ENCODE data around the gene RABEP2. TPM values are rescaled to one million over a fixed set of nuclear protein-coding genes. Genes with fewer than 3 reads are reported as not detected.

The RABEP2 gene
- total RNA-seq, 1 experiment from 2014 or later, result 17.5 TPM

- H2BK20ac ChIP-seq (ENCODE audit: low read depth, low read length, poor library complexity, severe bottlenecking), result no peak overlapping the region
- no peaks in the 10 kb centered on the region for H3K4me1 ChIP-seq (ENCODE audit: insufficient read depth, low read length)
- H3K9ac ChIP-seq (ENCODE audit: extremely low read depth, insufficient read length, low read length), result no peak overlapping the region
- H3K56ac ChIP-seq (ENCODE audit: insufficient read length, low read depth, low read length), result no peak overlapping the region
- H3K18ac ChIP-seq (ENCODE audit: insufficient read length, low read depth, low read length), result no peak overlapping the region
- Mint-ChIP-seq H3K27ac (no peak overlapping the region), H3K27me3 (ENCODE audit: low read depth) (no peaks in the 10 kb centered on the region; the same call in 1 of the 2 replicates), H3K4me3 (no peak overlapping the region), H3K4me1 (no peaks in the 10 kb centered on the region), H3K36me3 (ENCODE audit: insufficient read depth in 1 of 3, low read depth in 3 of 3) (peaks cover 14 to 39% (median 38%) of the 10 kb centered on the region in 3 experiments; a peak in 6 of 7 replicates), H3K9me3 (no peaks in the 10 kb centered on the region)
- no peak overlapping the region for H3K4me2 ChIP-seq (ENCODE audit: insufficient read depth, insufficient read length, low read length)
- no peak overlapping the region for H2AK5ac ChIP-seq (ENCODE audit: insufficient read length, low read length)
- no peaks in the 10 kb centered on the region for H3K79me1 ChIP-seq (ENCODE audit: insufficient read depth, low read depth, low read length, poor library complexity, severe bottlenecking)
- H3T11ph ChIP-seq (ENCODE audit: low read length), result no peak overlapping the region
- no peaks in the 10 kb centered on the region for H3K23me2 ChIP-seq (ENCODE audit: insufficient read length, low read depth, low read length, poor library complexity, severe bottlenecking)
- no peaks in the 10 kb centered on the region for H3K79me2 ChIP-seq (ENCODE audit: insufficient read depth, low read length)
- H2BK5ac ChIP-seq (ENCODE audit: insufficient read length, low read length), result no peak overlapping the region
- H3K4ac ChIP-seq (ENCODE audit: low read depth, low read length), result no peak overlapping the region
- H3K9me3 ChIP-seq (ENCODE audit: control insufficient read depth, low read depth, low read length), result no peaks in the 10 kb centered on the region
- H3K27me3 ChIP-seq (ENCODE audit: insufficient read depth, low read length), result no peaks in the 10 kb centered on the region
- no CpG with 5 or more reads among the region's 4 CpGs for WGBS (ENCODE audit: extremely low coverage, insufficient read length, low lambda C conversion rate)
- TF ChIP-seq, protein P1, sequence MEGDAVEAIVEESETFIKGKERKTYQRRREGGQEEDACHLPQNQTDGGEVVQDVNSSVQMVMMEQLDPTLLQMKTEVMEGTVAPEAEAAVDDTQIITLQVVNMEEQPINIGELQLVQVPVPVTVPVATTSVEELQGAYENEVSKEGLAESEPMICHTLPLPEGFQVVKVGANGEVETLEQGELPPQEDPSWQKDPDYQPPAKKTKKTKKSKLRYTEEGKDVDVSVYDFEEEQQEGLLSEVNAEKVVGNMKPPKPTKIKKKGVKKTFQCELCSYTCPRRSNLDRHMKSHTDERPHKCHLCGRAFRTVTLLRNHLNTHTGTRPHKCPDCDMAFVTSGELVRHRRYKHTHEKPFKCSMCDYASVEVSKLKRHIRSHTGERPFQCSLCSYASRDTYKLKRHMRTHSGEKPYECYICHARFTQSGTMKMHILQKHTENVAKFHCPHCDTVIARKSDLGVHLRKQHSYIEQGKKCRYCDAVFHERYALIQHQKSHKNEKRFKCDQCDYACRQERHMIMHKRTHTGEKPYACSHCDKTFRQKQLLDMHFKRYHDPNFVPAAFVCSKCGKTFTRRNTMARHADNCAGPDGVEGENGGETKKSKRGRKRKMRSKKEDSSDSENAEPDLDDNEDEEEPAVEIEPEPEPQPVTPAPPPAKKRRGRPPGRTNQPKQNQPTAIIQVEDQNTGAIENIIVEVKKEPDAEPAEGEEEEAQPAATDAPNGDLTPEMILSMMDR (conservative IDR thresholded peaks at IDR 0.05), result no peak
- H4K20me1 ChIP-seq (ENCODE audit: control insufficient read depth, insufficient read depth, insufficient read length), result no peaks in the 10 kb centered on the region
- no peak overlapping the region for H2BK15ac ChIP-seq (ENCODE audit: low read depth, low read length)
- no peak overlapping the region for H3K27ac ChIP-seq (ENCODE audit: insufficient read length, low read depth, low read length)
- DNase-seq, result no peak
- no peak overlapping the region for H4K91ac ChIP-seq (ENCODE audit: insufficient read length, low read depth, low read length)
- H3K23ac ChIP-seq (ENCODE audit: insufficient read length, low read depth, low read length), result no peak overlapping the region
- H2BK120ac ChIP-seq (ENCODE audit: low read depth, low read length, poor library complexity, severe bottlenecking), result no peak overlapping the region
- no peak overlapping the region for H4K5ac ChIP-seq (ENCODE audit: insufficient read length, low read depth, low read length)
- H4K8ac ChIP-seq (replicated peaks; ENCODE audit: insufficient read length, low read depth, low read length), result no peak overlapping the region
- H2BK12ac ChIP-seq (ENCODE audit: insufficient read length, low read depth, low read length), result no peak overlapping the region
- H2AFZ ChIP-seq (ENCODE audit: low read length), result no peak overlapping the region
- H3K14ac ChIP-seq (ENCODE audit: insufficient read depth, low read length), result no peak overlapping the region
Observed at GRCh38 chr16:28967156-28967555, 42.1 kb upstream of the RABEP2 start.
